ENCODE results near the gene DDAH1.

DNA sequence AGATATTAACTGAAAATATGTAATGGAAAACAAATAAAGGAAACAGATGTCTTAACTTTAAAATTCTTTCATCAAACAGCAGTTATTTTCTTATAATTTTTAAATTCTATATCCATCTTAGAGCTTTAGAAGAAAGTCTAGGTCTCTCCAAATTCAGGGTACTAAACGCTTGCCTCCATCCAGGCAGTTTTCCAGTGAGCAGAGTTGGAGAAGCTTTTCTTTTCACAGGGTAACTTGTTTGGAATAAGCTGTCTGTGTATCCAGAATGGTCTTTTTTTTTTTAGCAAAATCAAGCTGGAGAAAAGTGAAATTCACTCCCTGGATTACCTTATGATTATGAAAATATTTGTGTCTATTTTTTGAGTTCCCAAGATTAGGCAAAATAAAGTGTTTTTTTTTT lies 88.6 kb downstream of the DDAH1 start:
- no peak for TF ChIP-seq CTCF (IDR thresholded peaks at IDR 0.05)
- no peak for TF ChIP-seq POLR2A (IDR thresholded peaks at IDR 0.05)

Data from uterus (tissue), 2 donors.